ENCODE measurements around the gene SMIM36. TPM values are rescaled to one million over a fixed set of nuclear protein-coding genes. Genes with fewer than 3 reads are reported as not detected.
"Not testable (repeated sequence)": the region's sequence is repeated elsewhere in the genome, so short reads cannot be mapped to it uniquely, and the experiment has no call there.

Gene SMIM36
- total and polyA plus RNA-seq, 5 experiments from 2014 or later = 0.05 TPM; not detected in 4

DNA sequence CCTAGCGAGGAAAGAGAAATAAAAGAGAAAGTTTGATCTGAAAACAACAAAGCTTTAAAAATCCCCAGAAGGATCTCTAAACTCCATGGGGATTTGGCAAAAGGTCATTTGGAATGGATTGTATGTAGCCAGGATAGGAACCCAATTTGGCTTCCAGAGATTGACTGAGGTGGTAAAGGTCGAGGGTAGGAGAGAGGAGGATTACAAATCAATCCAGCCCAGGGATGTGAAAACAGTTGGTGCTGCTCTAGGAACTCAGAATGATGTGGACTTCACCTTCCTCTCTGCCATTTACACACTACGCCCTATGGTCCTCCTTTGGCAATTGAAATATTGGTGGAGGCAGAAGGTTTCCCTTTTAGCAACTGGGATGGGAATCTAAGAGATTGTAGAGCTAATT, 18.8 kb upstream of the SMIM36 start:
- POLR2A ChIA-PET = no interaction called here
- no peak overlapping the region for H3K4me3 Mint-ChIP-seq

GRCh38 chr17:55527540-55528118, 16.4 kb upstream of the SMIM36 start:
- Mint-ChIP-seq H3K27ac (no peak overlapping the region), H3K4me3 (no peak overlapping the region), H3K36me3 (no peaks in the 10 kb centered on the region), H3K27me3 (peaks cover 0 to 19% (median 7%) of the 10 kb centered on the region in 5 donors), H3K9me3 (no peaks in the 10 kb centered on the region), H3K4me1 (no peaks in the 10 kb centered on the region)
- ATAC-seq = no peak
- DNase-seq = no peak
- POLR2A ChIA-PET = no interaction called here

More for the DNA sequence above, 18.8 kb upstream of the SMIM36 start:
- no peak for ATAC-seq
- Mint-ChIP-seq H3K36me3 (no peaks in the 10 kb centered on the region), H3K27ac (no peak overlapping the region), H3K27me3 (peaks cover 0 to 19% (median 7%) of the 10 kb centered on the region in 5 donors), H3K4me1 (no peaks in the 10 kb centered on the region), H3K9me3 (no peaks in the 10 kb centered on the region)
- no peak for DNase-seq

DNA sequence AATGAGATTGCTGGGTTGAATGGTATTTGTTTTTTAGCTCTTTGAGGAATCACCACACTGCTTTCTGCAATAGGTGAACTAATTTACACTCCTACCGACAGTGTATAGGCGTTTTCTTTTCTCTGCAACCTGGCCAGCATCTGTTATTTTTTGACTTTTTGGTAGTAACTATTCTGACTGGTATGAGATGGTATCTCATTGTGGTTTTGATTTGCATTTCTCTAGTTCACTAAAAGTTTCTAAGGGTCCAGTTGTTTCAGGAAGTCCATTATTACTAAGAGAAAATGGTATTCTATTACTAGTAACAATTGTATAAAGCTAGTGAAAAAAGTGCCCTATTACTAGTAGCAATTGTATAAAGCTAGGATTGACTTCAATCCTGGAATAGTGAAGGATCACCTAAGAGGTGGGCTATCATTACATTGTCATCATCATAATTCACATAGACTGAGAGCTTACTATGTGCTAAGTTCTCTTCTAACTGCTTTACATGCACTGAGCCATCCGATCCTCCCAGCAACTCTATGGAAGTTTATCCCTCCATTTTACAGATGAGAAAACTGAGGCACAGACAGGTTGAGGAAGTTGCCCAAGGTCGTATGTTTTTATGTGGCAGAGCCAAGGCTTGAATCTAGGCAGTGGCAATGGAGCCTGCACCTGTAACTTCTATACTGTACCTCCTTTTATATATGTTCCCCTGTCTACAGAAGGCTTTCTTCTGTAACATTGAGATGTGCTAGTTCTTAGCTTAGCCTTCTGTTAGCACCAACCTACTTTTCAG, 13.4 kb upstream of the SMIM36 start:
- Mint-ChIP-seq H3K9me3 (no peaks in the 10 kb centered on the region), H3K27me3 (peaks cover 7 to 21% (median 10%) of the 10 kb centered on the region in 5 donors), H3K36me3 (no peaks in the 10 kb centered on the region), H3K4me1 (no peaks in the 10 kb centered on the region), H3K27ac (no peak overlapping the region), H3K4me3 (no peak overlapping the region)
- ATAC-seq (no peak), DNase-seq (no peak)
- POLR2A ChIA-PET = no interaction called here

GRCh38 chr17:55523032-55523431, 11.8 kb upstream of the SMIM36 start:
- ATAC-seq, DNase-seq, H3K27ac Mint-ChIP-seq, H3K9me3 Mint-ChIP-seq, H3K4me1 Mint-ChIP-seq, H3K4me3 Mint-ChIP-seq, H3K36me3 Mint-ChIP-seq, POLR2A ChIA-PET: not testable (repeated sequence)
- H3K27me3 Mint-ChIP-seq = peaks cover 7 to 20% (median 10%) of the 10 kb centered on the region in 5 donors

DNA sequence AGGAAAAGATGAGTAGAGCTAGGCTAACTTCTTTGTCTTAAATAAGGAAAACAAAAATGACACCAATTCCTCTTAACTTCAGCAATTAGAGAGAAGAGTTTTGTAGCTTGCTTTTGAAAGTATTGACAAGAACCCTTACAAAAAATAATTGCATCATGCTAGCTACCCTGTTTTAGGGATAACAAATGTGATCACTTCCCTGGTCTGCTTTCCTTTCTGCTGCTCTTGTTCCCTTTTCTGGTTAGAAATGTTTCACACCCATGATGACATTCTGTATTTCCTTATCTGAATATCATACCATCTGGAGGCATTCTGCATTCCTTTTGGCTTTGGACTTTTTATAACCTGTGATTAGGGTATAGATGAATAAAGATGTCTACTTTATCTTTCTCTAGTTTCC, 9.9 kb upstream of the SMIM36 start:
- no peak overlapping the region for H3K27ac Mint-ChIP-seq
- H3K9me3 Mint-ChIP-seq = no peaks in the 10 kb centered on the region
- POLR2A ChIA-PET = no interaction called here
- no peak overlapping the region for H3K4me3 Mint-ChIP-seq
- H3K4me1 Mint-ChIP-seq = no peaks in the 10 kb centered on the region
- ATAC-seq (no peak), DNase-seq (no peak)
- no peaks in the 10 kb centered on the region for H3K36me3 Mint-ChIP-seq
- H3K27me3 Mint-ChIP-seq = peaks cover 8 to 21% (median 12%) of the 10 kb centered on the region in 5 donors

DNA sequence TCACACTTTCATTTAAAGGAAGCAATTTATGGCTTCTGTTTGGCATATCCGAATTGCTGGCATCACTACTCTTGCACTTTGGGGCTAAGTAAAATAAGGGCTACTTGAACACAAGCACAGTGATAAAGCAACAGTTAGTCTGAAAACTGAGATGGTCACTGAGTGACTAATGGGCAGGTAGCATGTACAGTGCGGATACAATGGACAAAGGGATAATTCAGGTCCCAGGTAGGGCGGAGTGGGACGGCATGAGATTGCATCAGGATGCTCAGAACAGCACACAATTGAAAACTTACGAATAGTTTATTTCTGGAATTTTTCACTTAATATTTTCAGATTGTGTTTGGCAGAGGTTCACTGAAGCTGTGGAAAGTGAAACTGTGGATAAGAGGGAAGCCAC, 9.2 kb upstream of the SMIM36 start:
- H3K36me3 Mint-ChIP-seq = no peaks in the 10 kb centered on the region
- H3K9me3 Mint-ChIP-seq = no peaks in the 10 kb centered on the region
- POLR2A ChIA-PET = no interaction called here
- no peak overlapping the region for H3K27ac Mint-ChIP-seq
- H3K4me1 Mint-ChIP-seq = no peaks in the 10 kb centered on the region
- DNase-seq = no peak
- no peak for ATAC-seq
- H3K4me3 Mint-ChIP-seq = no peak overlapping the region
- H3K27me3 Mint-ChIP-seq = peaks cover 9 to 23% (median 12%) of the 10 kb centered on the region in 5 donors

- Mint-ChIP-seq H3K27me3 (peaks cover 7 to 21% (median 12%) of the 10 kb centered on the region in 5 donors), H3K4me3 (no peak overlapping the region)
- POLR2A ChIA-PET = no interaction called here
Observed at GRCh38 chr17:55518510-55518909, 7.3 kb upstream of the SMIM36 start.

DNA sequence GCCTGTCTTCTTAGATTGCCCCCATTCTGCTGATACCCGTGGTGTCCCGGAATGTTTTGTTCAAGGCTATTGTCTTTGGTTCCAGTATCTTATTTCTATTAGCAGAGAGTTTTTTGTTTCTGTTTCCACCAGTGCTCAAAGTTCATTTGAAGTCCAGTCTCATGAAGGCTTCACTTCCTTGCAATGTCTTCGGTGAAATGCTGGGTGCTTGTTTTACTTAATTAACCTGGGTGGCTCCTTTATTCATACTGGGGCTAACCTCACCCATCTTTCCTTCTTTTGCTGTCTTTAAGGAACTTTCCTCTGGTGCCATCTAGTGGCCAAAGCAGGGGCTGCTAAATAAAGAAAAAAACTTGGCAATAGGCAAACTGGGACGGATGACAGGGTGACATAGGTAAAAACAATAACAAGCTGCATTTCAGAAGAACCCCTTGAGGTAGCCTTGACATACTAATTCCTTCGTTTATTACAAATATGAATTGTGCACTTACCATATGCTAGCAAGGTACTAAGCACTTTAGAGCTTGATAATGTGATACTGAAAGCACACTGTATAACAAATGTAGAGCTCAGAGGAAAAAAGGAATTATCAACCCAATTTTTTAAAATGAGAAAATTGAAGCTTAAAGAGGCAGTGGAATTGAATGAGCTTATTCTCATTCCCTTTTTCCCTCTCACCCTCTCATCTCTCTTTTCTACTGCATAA, 2.8 kb upstream of the SMIM36 start:
- POLR2A ChIA-PET = no interaction called here
- Mint-ChIP-seq H3K27me3 (peaks cover 0 to 11% (median 7%) of the 10 kb centered on the region in 5 donors), H3K27ac (peak overlapping the region in 1 of 10 donors; percentile 3), H3K9me3 (no peaks in the 10 kb centered on the region), H3K4me1 (peaks cover 0 to 4% (median 2%) of the 10 kb centered on the region in 4 donors), H3K4me3 (no peak overlapping the region), H3K36me3 (no peaks in the 10 kb centered on the region)
- ATAC-seq (peak; percentile 44 to 55), DNase-seq (peak; percentile 21 to 76 (median 65))

More at GRCh38 chr17:55518510-55518909, 7.3 kb upstream of the SMIM36 start:
- no peaks in the 10 kb centered on the region for H3K36me3 Mint-ChIP-seq
- ATAC-seq (no peak), DNase-seq (no peak)
- no peaks in the 10 kb centered on the region for H3K9me3 Mint-ChIP-seq
- H3K27ac Mint-ChIP-seq = no peak overlapping the region
- peaks cover 0 to 4% (median 2%) of the 10 kb centered on the region in 4 donors for H3K4me1 Mint-ChIP-seq

DNA sequence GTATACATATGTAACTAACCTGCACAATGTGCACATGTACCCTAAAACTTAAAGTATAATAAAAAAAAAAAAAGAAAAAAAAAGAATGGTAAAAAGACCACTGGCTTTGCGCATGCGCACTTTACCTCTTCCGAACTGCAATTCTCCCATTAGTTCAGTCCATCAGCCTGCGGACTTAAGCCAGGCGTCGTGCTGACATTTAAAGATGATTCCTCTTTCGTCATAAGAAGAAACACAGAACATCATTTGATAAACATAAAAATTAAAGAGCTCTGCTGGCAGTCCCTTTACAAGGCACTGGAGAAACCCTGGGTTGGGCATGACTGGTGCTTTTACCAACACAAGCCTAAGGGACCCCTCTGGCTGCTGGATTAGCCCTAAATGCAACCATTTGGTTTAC, 3.6 kb downstream of the SMIM36 start:
- H3K4me1 Mint-ChIP-seq, H3K36me3 Mint-ChIP-seq, H3K9me3 Mint-ChIP-seq, DNase-seq, H3K4me3 Mint-ChIP-seq, POLR2A ChIA-PET, ATAC-seq, H3K27ac Mint-ChIP-seq, H3K27me3 Mint-ChIP-seq: not testable (repeated sequence)

DNA sequence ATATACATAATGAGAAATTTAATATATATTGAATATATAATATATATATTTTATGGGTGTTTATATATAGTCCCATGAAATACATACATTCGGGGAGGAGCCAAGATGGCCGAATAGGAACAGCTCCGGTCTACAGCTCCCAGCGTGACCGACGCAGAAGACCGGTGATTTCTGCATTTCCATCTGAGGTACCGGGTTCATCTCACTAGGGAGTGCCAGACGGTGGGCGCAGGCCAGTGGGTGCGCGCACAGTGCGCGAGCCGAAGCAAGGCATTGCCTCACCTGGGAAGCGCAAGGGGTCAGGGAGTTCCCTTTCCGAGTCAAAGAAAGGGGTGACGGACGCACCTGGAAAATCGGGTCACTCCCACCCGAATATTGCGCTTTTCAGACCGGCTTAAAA, 9.6 kb downstream of the SMIM36 start:
- DNase-seq, ATAC-seq, H3K4me1 Mint-ChIP-seq, H3K27me3 Mint-ChIP-seq, POLR2A ChIA-PET, H3K9me3 Mint-ChIP-seq, H3K36me3 Mint-ChIP-seq, H3K27ac Mint-ChIP-seq, H3K4me3 Mint-ChIP-seq: not testable (repeated sequence)

- Mint-ChIP-seq H3K4me3 (no peak overlapping the region), H3K9me3 (no peaks in the 10 kb centered on the region), H3K27ac (no peak overlapping the region), H3K4me1 (no peaks in the 10 kb centered on the region), H3K27me3 (peaks cover 0 to 4% (median 0%) of the 10 kb centered on the region in 5 donors), H3K36me3 (no peaks in the 10 kb centered on the region)
- no peak for DNase-seq
- no peak for ATAC-seq
- POLR2A ChIA-PET = no interaction called here
Observed at GRCh38 chr17:55500103-55500502, 11.1 kb downstream of the SMIM36 start.

GRCh38 chr17:55496094-55496881, 15.0 kb downstream of the SMIM36 start:
- Mint-ChIP-seq H3K4me1 (no peaks in the 10 kb centered on the region), H3K9me3 (no peaks in the 10 kb centered on the region), H3K4me3 (no peak overlapping the region), H3K27me3 (peaks cover 8 to 17% (median 10%) of the 10 kb centered on the region in 5 donors), H3K36me3 (no peaks in the 10 kb centered on the region), H3K27ac (no peak overlapping the region)
- POLR2A ChIA-PET = no interaction called here
- DNase-seq (no peak), ATAC-seq (no peak)

GRCh38 chr17:55495239-55495638, 16.0 kb downstream of the SMIM36 start:
- POLR2A ChIA-PET = no interaction called here
- peaks cover 8 to 27% (median 10%) of the 10 kb centered on the region in 5 donors for H3K27me3 Mint-ChIP-seq
- ATAC-seq (no peak), DNase-seq (no peak)
- no peaks in the 10 kb centered on the region for H3K36me3 Mint-ChIP-seq
- no peak overlapping the region for H3K4me3 Mint-ChIP-seq
- H3K27ac Mint-ChIP-seq = peak overlapping the region in 1 of 10 donors; percentile 74
- no peaks in the 10 kb centered on the region for H3K9me3 Mint-ChIP-seq
- H3K4me1 Mint-ChIP-seq = no peaks in the 10 kb centered on the region

All from naive thymus-derived CD8-positive, alpha-beta T cell (primary cell).